Osteoblast (primary cell): Measurements from ENCODE around the gene MYO15B. TPM values are rescaled to one million over a fixed set of nuclear protein-coding genes. Genes with fewer than 3 reads are reported as not detected.

ENCODE experiments used
- DNase-seq: peaks from one replicate; pipeline ENCODE4 v3.0.0; 2011; ENCODE audit warnings: low spot score, mixed read lengths; ENCODE audit not compliant: insufficient read length; ENCODE audit errors: missing footprints
- H2AFZ ChIP-seq: 2 replicates; pipeline ENCODE4 v1.6.0; 2011; ENCODE audit warnings: mild to moderate bottlenecking, low read length
- H3K27ac ChIP-seq: 2 replicates; pipeline ENCODE4 v1.5.1; 2011; ENCODE audit warnings: mild to moderate bottlenecking, low read depth, low read length, moderate library complexity
- H3K27me3 ChIP-seq: 2 replicates; pipeline ENCODE4 v1.6.0; 2012; ENCODE audit warnings: mild to moderate bottlenecking, control low read depth, inconsistent platforms, low read length, moderate library complexity; ENCODE audit not compliant: insufficient read depth
- H3K36me3 ChIP-seq: 2 replicates; pipeline ENCODE4 v1.5.1; 2011; ENCODE audit warnings: mild to moderate bottlenecking, low read length, control low read depth, moderate library complexity; ENCODE audit not compliant: insufficient read depth
- H3K4me1 ChIP-seq: 2 replicates; pipeline ENCODE4 v1.5.1; 2011; ENCODE audit warnings: mild to moderate bottlenecking, low read length, control low read depth, moderate library complexity; ENCODE audit not compliant: insufficient read depth
- H3K4me2 ChIP-seq: 2 replicates; pipeline ENCODE4 v1.6.0; 2011; ENCODE audit warnings: mild to moderate bottlenecking, low read length; ENCODE audit not compliant: insufficient read depth
- H3K4me3 ChIP-seq: fragments of 200-600 bp; sonication (generic); 3 replicates; pipeline ENCODE4 v1.5.1; 2012; ENCODE audit warnings: mild to moderate bottlenecking, low read length, inconsistent platforms; ENCODE audit not compliant: insufficient read depth
- H3K79me2 ChIP-seq: 2 replicates; pipeline ENCODE4 v1.6.0; 2012; ENCODE audit warnings: mild to moderate bottlenecking, low read length, control low read depth, inconsistent platforms; ENCODE audit not compliant: insufficient read depth
- H3K9me3 ChIP-seq: 2 replicates; pipeline ENCODE4 v1.5.1; 2011; ENCODE audit warnings: low read depth, low read length, control low read depth
- H4K20me1 ChIP-seq: 2 replicates; pipeline ENCODE4 v1.6.0; 2012; ENCODE audit warnings: mild to moderate bottlenecking, low read length, control low read depth; ENCODE audit not compliant: insufficient read depth
- total RNA-seq: library from RNA; depleted of rRNA; stranded (reverse); fragments of >200 nt; gene quantifications from 2 replicates; pipeline ENCODE4 v1.2.3, GENCODE V29; 2012
- TF ChIP-seq, protein P1 (sequence below): IDR thresholded peaks from 2 replicates; pipeline ENCODE4 v1.5.1; 2011; ENCODE audit warnings: mild to moderate bottlenecking, low read depth, low read length, moderate library complexity; ENCODE audit errors: extremely low read depth

MYO15B gene
- total RNA-seq, 1 donor = 1.4 TPM

DNA sequence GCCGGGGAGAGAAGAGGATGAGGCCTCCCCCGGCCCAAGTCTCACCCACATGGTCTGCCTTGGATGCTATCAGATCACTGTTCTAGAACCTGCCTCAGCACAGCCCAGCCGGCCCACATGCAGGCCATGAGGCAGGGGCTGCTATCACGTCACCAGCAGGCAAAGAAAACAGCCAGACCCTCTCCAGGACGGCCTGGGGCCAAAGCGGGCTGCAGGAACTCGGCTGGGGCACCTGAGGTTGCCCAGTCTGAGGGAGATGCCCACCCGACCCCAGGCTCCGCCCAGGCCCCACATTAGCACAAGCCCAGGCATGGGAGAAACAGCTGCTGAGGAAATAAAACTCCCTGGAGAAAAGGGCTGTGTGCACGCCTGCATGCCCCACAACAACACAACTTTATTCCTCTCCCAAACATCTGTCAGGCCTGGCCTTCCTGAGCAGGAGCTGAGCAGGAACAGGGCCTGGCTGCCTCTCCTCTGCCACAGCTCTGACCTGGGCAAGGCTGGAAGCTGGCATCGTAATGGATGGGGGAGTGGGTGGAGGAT is 39.0 kb downstream of the MYO15B start:
- Histone ChIP-seq H3K27me3 (no peaks in the 10 kb centered on the region), H3K9me3 (no peaks in the 10 kb centered on the region), H4K20me1 (no peaks in the 10 kb centered on the region), H3K4me1 (no peaks in the 10 kb centered on the region), H3K27ac (no peak overlapping the region), H3K4me3 (no peak overlapping the region), H2AFZ (no peak overlapping the region), H3K4me2 (no peak overlapping the region), H3K79me2 (no peaks in the 10 kb centered on the region), H3K36me3 (no peaks in the 10 kb centered on the region)
- no peak for DNase-seq
- TF ChIP-seq, protein P1, sequence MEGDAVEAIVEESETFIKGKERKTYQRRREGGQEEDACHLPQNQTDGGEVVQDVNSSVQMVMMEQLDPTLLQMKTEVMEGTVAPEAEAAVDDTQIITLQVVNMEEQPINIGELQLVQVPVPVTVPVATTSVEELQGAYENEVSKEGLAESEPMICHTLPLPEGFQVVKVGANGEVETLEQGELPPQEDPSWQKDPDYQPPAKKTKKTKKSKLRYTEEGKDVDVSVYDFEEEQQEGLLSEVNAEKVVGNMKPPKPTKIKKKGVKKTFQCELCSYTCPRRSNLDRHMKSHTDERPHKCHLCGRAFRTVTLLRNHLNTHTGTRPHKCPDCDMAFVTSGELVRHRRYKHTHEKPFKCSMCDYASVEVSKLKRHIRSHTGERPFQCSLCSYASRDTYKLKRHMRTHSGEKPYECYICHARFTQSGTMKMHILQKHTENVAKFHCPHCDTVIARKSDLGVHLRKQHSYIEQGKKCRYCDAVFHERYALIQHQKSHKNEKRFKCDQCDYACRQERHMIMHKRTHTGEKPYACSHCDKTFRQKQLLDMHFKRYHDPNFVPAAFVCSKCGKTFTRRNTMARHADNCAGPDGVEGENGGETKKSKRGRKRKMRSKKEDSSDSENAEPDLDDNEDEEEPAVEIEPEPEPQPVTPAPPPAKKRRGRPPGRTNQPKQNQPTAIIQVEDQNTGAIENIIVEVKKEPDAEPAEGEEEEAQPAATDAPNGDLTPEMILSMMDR = no peak

DNA sequence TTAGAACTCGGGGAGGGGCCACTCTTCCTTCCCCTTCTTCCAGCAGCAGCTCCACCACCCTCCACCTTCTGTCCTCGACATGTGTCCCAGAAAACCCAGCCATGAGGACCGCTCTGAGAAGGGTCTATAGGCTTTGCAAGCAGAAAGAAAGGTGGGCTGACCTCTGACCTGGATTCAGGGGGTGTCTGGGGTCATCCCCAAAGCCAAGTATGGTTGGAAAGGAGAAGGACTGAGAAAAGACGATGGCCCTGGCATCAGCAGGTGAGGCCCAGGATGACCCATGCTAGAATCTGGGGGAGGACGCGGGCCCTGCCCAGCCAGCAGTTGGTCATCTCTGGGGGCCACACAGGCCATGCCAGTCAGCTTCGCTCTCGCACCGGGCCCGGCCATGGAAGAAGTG is 39.5 kb downstream of the MYO15B start:
- no peak overlapping the region for H3K4me2 ChIP-seq
- no peaks in the 10 kb centered on the region for H3K36me3 ChIP-seq
- H3K79me2 ChIP-seq = no peaks in the 10 kb centered on the region
- TF ChIP-seq, protein P1 = no peak
- H3K27me3 ChIP-seq = no peaks in the 10 kb centered on the region
- H3K9me3 ChIP-seq = no peaks in the 10 kb centered on the region
- H3K4me3 ChIP-seq = no peak overlapping the region
- no peaks in the 10 kb centered on the region for H3K4me1 ChIP-seq
- H4K20me1 ChIP-seq = peaks cover 3% of the 10 kb centered on the region
- no peak overlapping the region for H2AFZ ChIP-seq
- DNase-seq = no peak
- H3K27ac ChIP-seq = no peak overlapping the region

DNA sequence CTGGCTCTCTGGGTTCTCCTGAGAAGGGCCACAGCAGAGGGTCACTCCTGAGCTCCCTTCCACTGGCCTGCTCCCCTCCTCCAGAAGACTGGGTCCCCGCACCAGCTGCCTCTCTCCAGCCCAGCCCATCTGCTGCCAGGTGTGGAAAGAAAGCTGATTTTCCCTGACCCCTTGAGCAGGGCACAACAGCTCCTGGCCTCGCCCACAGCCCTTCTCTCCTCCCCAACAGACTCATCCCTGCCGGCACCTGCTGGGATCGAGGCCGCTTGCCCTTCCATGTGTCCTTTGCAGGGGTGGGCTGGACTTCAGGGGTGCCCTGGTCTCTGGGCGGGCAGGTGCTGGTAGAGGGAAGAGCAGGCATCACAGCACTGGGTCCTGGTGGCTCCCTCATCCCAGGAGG is 40.8 kb downstream of the MYO15B start:
- Histone ChIP-seq H3K4me3 (no peak overlapping the region), H4K20me1 (peaks cover 9% of the 10 kb centered on the region), H3K27ac (no peak overlapping the region), H3K4me2 (no peak overlapping the region), H3K27me3 (no peaks in the 10 kb centered on the region), H3K9me3 (no peaks in the 10 kb centered on the region), H3K4me1 (peaks cover 4% of the 10 kb centered on the region), H3K36me3 (no peaks in the 10 kb centered on the region), H2AFZ (no peak overlapping the region), H3K79me2 (no peaks in the 10 kb centered on the region)
- TF ChIP-seq, protein P1 = no peak
- no peak for DNase-seq

DNA sequence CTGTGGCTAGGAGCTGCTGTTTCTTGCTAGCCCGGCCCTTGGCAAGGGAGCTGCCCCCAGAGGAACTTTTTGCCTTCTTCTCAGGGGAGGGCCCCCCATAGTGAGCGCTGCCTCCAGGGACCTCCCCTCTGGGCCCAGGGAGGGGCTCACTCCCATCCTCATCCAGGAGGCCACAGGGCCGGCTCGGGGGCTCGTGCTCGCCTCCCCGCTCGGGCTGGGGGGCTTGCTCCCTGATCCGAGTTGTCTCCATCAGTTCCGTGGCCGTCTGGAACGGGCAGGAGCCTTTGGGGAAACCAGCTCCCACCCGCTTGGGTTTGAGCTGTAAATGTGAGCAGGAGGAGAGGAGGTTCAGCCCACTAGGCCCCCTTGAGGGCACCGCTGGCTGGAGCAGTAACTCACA is 41.6 kb downstream of the MYO15B start:
- H3K27ac ChIP-seq = no peak overlapping the region
- no peak for DNase-seq
- no peaks in the 10 kb centered on the region for H3K27me3 ChIP-seq
- TF ChIP-seq, protein P1 = no peak
- H3K79me2 ChIP-seq = no peaks in the 10 kb centered on the region
- H3K9me3 ChIP-seq = no peaks in the 10 kb centered on the region
- no peak overlapping the region for H3K4me2 ChIP-seq
- no peak overlapping the region for H2AFZ ChIP-seq
- no peaks in the 10 kb centered on the region for H3K36me3 ChIP-seq
- H4K20me1 ChIP-seq = peaks cover 9% of the 10 kb centered on the region
- H3K4me1 ChIP-seq = peaks cover 12% of the 10 kb centered on the region
- no peak overlapping the region for H3K4me3 ChIP-seq
